ENCODE results near the gene SELPLG.

SELPLG gene

DNA sequence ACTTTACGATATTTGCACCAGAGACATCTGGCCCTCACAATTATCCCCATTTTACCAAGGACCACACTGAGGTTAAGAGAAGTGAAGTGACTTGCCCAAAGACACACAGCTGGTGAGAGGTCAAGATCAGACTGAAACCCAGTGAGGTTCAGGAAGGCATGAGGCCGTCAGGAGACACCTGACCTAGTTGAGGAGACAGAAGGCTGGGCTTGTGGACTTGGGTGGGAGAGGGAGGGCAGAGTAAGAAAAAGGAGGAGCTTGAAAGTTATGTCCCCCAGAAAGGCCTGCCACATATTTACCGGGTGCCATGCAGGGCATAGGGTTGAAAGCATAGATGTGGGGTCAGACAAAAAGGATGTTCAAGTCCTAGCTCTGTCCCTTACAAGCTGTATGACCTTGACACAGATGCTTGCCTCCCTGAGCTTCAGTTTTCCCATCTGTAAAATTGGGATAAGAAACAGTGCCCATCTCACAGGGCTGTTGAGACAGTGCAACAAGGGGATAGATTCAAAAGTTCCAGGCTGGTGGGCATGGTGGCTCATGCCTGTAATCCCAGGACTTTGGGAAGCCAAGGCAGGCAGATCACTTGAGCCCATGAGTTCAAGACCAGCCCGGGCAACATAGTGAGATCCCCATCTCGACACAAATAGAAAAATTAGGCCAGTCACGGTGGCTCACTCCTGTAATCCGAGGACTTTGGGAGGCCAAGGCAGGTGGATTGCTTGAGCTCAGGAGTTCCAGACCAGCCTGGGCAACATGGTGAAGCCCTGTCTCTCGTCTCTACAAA is 6.4 kb downstream of the SELPLG start:
- no peak for DNase-seq (ENCODE audit: low read depth)
- no peak overlapping the region for H3K4me3 ChIP-seq (ENCODE audit: low read depth, low read length)
- in situ Hi-C loops (cut with HindIII; ENCODE audit: low sequenced_read_pairs), result no loop called here
- TF ChIP-seq CTCF (IDR thresholded peaks at IDR 0.05; ENCODE audit: low read depth, low read length, missing control alignments), result no peak

DNA sequence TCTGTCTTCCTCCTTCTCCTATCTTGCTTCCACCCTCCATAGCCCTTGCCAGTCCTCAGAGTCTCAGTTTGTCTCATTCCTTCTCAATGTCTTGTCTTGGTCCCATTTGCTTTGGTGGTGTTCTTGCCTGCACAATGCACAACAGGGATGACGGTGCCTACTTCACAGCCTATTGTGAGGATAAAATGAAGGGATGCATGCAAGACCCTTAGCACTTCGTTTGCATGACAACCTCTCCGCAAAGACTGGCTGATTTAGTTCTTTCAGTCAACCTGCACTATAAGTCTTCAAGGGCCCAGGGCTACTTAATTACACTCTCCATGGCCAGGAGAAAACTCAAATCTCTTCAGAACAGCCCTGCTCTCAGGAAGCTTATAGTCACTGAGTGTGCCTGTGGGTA is 8.5 kb downstream of the SELPLG start:
- H3K4me3 ChIP-seq (ENCODE audit: low read depth, low read length), result no peak overlapping the region
- DNase-seq (ENCODE audit: low read depth), result no peak
- in situ Hi-C loops (cut with HindIII; ENCODE audit: low sequenced_read_pairs), result no loop called here
- TF ChIP-seq CTCF (IDR thresholded peaks at IDR 0.05; ENCODE audit: low read depth, low read length, missing control alignments), result no peak

DNA sequence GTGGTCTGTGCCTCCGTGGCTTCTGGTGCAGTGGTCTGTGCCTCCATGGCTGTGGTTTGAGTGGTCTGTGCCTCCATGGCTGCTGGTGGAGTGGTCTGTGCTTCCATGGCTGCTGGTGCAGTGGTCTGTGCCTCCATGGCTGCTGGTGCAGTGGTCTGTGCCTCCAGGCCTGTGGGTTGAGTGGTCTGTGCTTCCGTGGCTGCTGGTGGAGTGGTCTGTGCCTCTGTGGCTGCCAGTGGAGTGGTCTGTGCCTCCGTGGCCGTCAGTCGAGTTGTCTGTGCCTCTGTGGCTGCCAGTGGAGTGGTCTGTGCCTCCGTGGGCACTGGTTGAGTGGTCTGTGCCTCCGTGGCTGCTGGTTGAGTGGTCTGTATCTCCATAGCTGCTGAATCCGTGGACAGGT is 10.1 kb downstream of the SELPLG start:
- DNase-seq (ENCODE audit: low read depth), result no peak
- H3K4me3 ChIP-seq (ENCODE audit: low read depth, low read length), result no peak overlapping the region
- in situ Hi-C loops (cut with HindIII; ENCODE audit: low sequenced_read_pairs), result no loop called here
- TF ChIP-seq CTCF (IDR thresholded peaks at IDR 0.05; ENCODE audit: low read depth, low read length, missing control alignments), result no peak

DNA sequence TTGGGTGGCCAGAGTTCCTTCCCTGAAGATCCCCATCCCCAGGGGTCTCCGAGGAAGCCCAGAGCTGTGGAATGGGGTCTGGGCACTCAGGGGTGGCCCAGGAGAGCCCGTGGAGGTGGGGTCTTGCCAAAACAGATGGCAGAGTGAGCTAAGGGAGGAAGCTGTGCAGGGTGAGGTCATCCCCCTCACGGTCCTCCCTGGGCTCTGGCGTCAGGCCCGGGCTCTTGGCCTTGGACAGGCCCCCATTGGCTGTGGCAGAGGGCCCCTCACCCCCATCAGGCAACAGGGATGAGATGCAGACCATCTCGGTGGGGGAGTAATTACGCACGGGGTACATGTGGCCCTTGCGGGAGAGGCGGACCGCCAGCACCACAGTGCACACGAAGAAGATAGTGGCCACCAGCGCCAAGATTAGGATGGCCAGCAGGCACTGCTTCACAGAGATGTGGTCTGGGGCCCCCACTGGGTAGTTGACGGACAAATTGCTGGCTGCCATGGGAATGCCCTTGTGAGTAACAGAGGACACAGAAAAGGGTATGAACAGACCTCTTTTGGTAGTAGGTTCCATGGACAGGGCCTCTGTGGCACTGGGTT is 10.7 kb downstream of the SELPLG start:
- DNase-seq (ENCODE audit: low read depth), result no peak
- in situ Hi-C loops (cut with HindIII; ENCODE audit: low sequenced_read_pairs), result no loop called here
- TF ChIP-seq CTCF (IDR thresholded peaks at IDR 0.05; ENCODE audit: low read depth, low read length, missing control alignments), result no peak
- no peak overlapping the region for H3K4me3 ChIP-seq (ENCODE audit: low read depth, low read length)

GRCh38 chr12:108622421-108622820 is 11.3 kb downstream of the SELPLG start:
- no peak overlapping the region for H3K4me3 ChIP-seq (ENCODE audit: low read depth, low read length)
- in situ Hi-C loops (cut with HindIII; ENCODE audit: low sequenced_read_pairs), result no loop called here
- TF ChIP-seq CTCF (IDR thresholded peaks at IDR 0.05; ENCODE audit: low read depth, low read length, missing control alignments), result no peak
- no peak for DNase-seq (ENCODE audit: low read depth)

GRCh38 chr12:108621161-108621560 is 12.5 kb downstream of the SELPLG start:
- in situ Hi-C loops (cut with HindIII; ENCODE audit: low sequenced_read_pairs), result no loop called here
- DNase-seq (ENCODE audit: low read depth), result no peak
- no peak overlapping the region for H3K4me3 ChIP-seq (ENCODE audit: low read depth, low read length)
- no peak for TF ChIP-seq CTCF (IDR thresholded peaks at IDR 0.05; ENCODE audit: low read depth, low read length, missing control alignments)
